OCI-LY7 (cell line): Measurements from ENCODE around the gene BICRAL.

Source experiments
- CTCF ChIP-seq: fragments of 200-600 bp; sonication (generic); conservative IDR thresholded peaks from 2 replicates; pipeline ENCODE4 v1.5.1; 2014; ENCODE audit warnings: mild to moderate bottlenecking, antibody characterized with exemption, low read length, moderate library complexity, mixed read lengths
- EZH2phosphoT487 ChIP-seq: fragments of 200-600 bp; sonication (generic); IDR thresholded peaks from 2 replicates; pipeline ENCODE4 v1.6.1; 2018; ENCODE audit warnings: low read depth, borderline replicate concordance, mild to moderate bottlenecking, mixed run types, antibody characterized with exemption, low read length, moderate library complexity, mixed read lengths

GRCh38 chr6:42758756-42759430 lies 23.0 kb upstream of the BICRAL start:
- TF ChIP-seq CTCF (no peak), EZH2phosphoT487 (no peak)
